B cell (primary cell): Measurements from ENCODE around the gene DENND1C.

Experiments used
- EZH2 ChIP-seq: IDR thresholded peaks from 2 replicates; pipeline ENCODE4 v1.6.1; 2012; ENCODE audit warnings: borderline replicate concordance, low read depth, mild to moderate bottlenecking, moderate library complexity, low read length; ENCODE audit not compliant: insufficient read depth, poor library complexity, severe bottlenecking
- TF ChIP-seq, protein P1 (sequence below): fragments of 200-600 bp; IDR thresholded peaks from one replicate; pipeline ENCODE4 v1.8.0; 2022; ENCODE audit warnings: antibody characterized with exemption, mild to moderate bottlenecking

DNA sequence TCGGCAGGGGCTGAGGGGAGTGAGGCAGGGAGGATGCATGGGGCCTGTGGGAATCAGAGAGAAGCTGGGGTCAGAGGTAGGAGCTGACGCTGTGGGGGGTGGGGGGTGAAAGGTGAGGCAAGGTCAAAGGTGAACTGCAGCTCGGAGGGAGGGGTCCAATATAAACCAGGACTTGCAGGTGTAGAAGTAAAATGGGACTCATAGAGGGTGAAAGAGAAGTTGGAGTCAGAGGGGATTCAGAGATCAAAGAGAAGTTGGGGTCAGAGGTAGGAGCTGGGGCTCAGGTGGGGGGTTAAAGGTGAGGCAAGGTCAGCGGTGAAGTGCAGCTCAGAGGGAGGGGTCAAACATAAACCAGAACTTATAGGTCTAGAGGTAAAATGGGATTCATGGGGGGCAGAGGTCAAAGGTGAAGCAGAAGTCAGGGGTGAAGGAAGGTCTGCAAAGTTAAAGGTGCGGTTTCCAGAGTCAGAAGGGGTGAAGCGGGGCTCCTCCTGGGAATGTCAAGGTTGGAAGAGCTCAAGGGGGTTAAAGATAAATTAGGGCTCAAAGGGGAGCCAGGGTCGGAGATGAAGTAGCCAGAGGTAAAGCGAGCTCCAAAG lies 12.9 kb upstream of the DENND1C start:
- TF ChIP-seq, protein P1, sequence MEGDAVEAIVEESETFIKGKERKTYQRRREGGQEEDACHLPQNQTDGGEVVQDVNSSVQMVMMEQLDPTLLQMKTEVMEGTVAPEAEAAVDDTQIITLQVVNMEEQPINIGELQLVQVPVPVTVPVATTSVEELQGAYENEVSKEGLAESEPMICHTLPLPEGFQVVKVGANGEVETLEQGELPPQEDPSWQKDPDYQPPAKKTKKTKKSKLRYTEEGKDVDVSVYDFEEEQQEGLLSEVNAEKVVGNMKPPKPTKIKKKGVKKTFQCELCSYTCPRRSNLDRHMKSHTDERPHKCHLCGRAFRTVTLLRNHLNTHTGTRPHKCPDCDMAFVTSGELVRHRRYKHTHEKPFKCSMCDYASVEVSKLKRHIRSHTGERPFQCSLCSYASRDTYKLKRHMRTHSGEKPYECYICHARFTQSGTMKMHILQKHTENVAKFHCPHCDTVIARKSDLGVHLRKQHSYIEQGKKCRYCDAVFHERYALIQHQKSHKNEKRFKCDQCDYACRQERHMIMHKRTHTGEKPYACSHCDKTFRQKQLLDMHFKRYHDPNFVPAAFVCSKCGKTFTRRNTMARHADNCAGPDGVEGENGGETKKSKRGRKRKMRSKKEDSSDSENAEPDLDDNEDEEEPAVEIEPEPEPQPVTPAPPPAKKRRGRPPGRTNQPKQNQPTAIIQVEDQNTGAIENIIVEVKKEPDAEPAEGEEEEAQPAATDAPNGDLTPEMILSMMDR, result no peak
- TF ChIP-seq EZH2, result no peak
